AG09309 (cell line): ENCODE data around the gene UBE2O.

Experiments
- DNase-seq: peaks from one replicate; pipeline ENCODE4 v3.0.0-alpha.2; 2010; ENCODE audit warnings: low read depth
- H3K4me3 ChIP-seq: 2 replicates; pipeline ENCODE4 v1.5.1; 2011; ENCODE audit warnings: mild to moderate bottlenecking, low read depth, low read length, moderate library complexity; ENCODE audit not compliant: control insufficient read depth
- TF ChIP-seq, protein P1 (sequence below): IDR thresholded peaks from 2 replicates; pipeline ENCODE4 v1.5.1; 2011; ENCODE audit warnings: mild to moderate bottlenecking, low read depth, low read length, inconsistent platforms; ENCODE audit not compliant: insufficient read depth, control insufficient read depth; ENCODE audit errors: missing control alignments

Gene UBE2O

DNA sequence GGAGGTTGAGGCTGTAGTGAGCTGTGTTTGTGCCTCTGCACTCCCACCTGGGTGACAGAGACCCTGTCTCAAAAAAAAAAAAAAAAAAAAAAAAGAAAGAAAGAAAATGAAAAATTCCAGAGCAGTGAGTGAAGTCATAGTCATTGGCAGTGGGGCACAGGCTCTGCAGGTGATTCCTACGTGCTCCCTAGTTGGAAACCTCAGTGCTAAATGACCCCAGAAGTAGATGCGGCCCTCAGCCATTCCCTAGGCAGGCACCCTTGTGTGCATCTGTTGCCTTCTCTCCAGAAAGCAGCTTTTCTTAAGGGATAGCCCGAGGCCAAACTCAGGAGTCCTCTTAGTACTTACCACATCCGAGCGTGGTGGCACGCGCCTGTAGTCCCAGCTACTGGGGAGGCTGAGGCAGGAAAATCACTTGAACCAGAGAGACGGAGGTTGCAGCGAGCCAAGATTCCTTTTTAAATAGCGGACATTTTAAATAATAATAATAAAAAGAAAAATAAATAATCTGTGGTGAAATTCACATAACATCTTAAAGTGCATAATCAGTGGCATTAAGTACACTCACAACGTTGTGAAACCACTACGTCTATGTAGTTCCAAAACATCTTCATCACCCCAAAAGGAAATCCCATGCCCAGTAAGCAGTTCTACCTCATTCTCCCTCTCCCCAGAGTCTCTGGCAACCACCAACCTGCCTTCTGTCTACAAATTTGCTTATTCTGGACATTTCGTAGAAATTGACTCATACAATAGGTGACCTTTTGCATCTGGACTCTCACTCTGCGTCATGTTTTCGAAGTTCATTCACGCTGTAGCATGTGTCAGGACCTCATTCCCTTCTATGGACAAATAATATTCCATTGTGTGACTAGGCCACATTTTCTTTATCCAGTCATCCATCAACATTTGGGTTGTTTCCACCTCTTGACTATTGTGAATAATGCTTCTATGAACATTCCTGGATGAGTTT lies 81.0 kb downstream of the UBE2O start:
- peak; percentile 92 for DNase-seq
- TF ChIP-seq, protein P1, sequence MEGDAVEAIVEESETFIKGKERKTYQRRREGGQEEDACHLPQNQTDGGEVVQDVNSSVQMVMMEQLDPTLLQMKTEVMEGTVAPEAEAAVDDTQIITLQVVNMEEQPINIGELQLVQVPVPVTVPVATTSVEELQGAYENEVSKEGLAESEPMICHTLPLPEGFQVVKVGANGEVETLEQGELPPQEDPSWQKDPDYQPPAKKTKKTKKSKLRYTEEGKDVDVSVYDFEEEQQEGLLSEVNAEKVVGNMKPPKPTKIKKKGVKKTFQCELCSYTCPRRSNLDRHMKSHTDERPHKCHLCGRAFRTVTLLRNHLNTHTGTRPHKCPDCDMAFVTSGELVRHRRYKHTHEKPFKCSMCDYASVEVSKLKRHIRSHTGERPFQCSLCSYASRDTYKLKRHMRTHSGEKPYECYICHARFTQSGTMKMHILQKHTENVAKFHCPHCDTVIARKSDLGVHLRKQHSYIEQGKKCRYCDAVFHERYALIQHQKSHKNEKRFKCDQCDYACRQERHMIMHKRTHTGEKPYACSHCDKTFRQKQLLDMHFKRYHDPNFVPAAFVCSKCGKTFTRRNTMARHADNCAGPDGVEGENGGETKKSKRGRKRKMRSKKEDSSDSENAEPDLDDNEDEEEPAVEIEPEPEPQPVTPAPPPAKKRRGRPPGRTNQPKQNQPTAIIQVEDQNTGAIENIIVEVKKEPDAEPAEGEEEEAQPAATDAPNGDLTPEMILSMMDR, result no peak
- no peak overlapping the region for H3K4me3 ChIP-seq

DNA sequence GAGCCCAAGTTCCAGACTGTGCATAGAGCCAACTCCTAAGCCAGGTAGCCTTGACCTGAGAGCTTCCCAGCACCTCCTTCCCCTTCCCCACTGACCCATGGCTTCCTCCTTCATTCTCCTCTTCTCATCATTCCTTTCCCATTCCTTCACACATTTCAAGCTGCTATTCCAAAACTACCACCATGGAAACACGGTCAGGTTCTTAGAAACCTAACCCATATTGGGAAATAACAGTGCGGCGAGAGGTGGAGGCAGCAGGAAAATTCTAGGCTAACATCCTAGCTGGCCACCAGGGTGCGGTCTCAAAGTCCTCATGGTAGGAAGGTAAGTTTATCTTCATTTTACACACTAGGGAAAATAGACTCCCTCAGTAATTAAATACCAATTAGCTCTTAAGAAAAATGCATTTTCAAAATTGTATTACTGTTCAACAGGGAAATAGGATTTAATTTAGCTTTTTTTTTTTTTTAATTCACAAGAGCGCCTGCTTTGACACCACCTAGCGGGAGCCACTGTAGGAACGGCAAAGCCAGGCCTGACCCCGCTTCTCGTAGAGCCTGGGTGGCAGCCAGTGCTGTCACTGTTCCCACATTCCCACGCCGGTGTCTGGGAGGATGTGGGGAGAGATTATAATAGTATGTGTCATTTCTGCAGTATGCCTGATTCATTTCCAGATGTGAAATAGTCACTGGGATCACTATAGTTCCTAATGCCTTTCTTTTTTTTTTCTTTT lies 82.5 kb downstream of the UBE2O start:
- no peak overlapping the region for H3K4me3 ChIP-seq
- TF ChIP-seq, protein P1, result peak; percentile 71
- DNase-seq, result peak; percentile 92

DNA sequence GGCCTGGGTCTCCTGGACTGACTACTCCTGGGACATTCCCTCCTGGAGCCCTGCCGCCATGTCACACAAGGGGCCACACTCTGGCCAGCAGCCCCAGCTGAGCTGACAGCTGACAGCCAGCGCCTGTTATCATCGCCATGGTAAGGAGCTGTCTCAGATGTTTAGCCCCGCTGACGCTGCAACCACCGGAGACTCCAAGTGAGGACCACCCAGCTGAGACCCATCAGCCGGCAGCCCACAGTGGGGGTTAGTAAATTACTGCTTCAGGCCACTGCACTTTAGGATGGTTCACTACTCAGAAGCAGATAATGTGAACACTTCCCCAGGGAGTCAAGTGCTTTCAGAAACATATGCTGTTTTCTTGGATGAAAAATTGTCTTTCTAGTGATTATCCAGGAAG lies 83.1 kb downstream of the UBE2O start:
- no peak for DNase-seq
- TF ChIP-seq, protein P1, result no peak
- no peak overlapping the region for H3K4me3 ChIP-seq

DNA sequence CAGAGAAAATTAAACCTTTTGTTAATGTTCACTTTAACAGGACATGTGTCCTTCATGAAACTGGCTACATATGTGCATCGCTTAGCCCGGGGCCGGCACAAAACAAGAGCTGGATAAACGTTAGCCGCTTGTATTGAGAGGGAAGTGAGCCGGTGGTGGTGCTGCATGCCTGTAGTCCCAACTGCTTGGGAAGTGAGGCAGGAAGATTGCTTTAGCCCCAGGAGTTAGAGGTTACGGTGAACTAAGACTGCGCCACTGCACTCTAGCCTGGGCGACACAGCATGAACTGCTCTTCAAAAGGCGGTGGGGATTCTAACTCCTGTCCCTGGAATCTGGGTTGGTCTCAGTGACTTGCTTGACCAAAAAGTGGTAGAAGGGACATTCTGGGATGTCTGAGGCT lies 83.6 kb downstream of the UBE2O start:
- TF ChIP-seq, protein P1, result no peak
- DNase-seq, result no peak
- H3K4me3 ChIP-seq, result no peak overlapping the region

DNA sequence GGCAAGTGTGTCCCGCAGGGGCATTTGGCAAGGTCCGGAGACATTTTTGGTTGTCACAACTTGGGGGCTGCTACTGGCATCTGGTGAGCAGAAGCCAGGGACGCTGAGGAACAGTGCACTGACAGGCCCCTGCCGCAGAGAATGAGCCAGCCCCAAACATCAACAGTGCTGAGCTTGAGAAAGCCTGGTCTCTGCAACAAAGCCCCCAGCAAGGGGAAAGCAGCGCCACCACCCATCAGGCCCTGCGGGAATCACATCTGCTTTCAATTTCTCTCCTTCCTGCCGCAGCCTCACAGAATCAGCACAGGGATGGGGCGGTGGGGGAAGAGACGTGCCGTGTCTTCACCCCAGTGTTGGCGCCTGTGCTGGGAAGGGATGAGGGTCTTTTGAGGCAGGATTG lies 84.4 kb downstream of the UBE2O start:
- TF ChIP-seq, protein P1, result no peak
- DNase-seq, result no peak
- H3K4me3 ChIP-seq, result no peak overlapping the region

DNA sequence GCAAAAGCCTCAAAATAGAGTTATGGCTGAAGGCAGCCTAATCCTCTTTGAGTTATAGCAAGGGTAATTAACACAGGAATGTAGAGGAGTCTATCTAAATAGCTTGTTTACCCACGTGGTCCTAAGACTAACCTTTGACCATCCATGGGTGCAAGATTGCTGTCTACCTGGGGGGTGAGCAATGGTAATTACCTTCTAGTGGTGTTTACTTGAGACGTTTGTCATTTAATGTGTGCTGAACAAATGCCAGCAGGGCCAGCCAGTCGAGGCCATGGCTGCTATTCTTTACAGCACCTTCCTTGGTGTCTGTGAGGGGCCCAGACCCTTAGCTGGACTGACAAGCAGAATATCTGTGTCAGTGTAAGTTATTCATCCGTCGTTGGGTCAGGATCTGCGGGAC lies 85.3 kb downstream of the UBE2O start:
- H3K4me3 ChIP-seq, result no peak overlapping the region
- no peak for DNase-seq
- TF ChIP-seq, protein P1, result no peak
